T1000 (cell line): ENCODE data around the gene EMP3.
"Not testable (repeated sequence)": the region's sequence is repeated elsewhere in the genome, so short reads cannot be mapped to it uniquely, and the experiment has no call there.

ENCODE experiments used
- DNase-seq: peaks from one replicate; lab custom pipeline; 2025; ENCODE audit warnings: mixed read lengths; lab: John Stamatoyannopoulos, UW

EMP3 gene

DNA sequence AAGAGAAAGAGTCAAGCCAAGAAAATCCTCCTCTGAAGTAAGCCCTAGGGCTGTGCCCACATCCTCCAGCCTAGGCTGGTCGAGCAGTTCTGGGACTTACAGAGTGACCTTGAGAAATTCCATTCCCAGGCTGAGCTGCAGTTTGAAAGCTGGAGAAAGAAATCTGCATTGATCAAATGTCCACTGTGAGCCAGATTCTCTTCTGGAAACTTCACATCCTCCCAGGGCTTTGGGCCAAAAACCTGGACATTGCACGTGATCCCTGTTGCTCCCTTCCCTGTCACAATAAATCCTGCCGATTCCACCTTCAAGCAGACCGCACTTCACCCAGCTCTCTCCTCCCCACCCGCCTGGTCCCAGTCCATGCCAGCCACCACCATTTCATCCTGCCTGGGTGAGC, 22.7 kb downstream of the EMP3 start:
- no peak for DNase-seq

DNA sequence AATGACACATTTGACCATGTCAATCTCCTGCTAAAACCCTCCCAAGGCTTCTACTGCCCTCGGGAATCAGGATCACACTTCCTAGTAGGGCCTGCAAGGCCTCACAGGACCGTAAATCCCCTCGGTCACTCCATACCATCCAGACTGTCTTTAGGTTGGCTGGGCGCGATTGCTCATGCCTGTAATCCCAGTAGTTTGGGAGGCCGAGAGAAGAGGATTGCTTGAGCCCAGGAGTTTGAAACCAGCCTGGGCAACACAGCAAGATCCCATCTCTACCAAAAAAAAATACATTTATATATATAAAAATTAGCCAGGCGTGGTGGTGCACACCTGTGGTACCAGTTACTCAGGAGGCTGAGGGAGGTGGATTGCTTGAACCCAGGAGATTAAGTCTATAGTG, 23.4 kb downstream of the EMP3 start:
- DNase-seq: no peak

DNA sequence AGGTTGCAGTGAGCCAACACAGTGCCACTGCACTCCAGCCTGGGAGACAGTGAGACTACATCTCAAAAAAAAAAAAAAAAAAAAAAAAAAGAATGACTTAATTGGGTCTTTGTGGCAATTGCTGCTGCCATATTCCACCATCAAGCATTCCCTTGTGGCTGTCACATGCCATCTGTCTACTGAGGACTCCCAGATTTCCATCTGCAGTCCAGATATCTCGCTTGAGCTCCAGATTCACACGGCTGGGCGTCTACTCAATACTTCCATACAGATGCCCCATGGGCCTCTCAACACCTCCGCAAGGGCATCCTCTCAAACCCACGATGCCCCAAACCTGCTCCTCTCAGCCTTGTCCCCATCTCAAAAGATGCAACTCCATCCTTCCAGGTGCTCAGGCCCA, 25.5 kb downstream of the EMP3 start:
- DNase-seq: no peak

DNA sequence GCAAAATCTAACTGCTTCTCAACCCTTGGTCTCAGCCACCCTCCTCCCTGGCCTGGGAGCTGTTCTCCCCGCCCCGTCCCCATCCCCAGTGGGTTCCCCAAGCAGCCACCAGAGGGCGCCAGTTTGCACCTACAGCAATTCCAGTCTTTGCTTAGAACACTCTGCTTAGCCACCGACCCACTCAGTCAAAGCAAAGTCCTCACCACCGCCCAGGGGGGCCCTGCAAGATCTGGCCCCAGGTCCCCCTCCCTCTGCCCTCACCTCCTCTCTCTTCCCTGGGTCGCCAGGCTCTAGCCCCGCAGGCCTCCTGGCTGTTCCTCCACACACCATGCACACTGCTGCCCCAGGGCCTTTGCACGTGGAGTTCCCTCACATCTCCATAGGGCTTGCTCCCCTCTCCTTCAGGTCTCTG, 26.0 kb downstream of the EMP3 start:
- DNase-seq: no peak

DNA sequence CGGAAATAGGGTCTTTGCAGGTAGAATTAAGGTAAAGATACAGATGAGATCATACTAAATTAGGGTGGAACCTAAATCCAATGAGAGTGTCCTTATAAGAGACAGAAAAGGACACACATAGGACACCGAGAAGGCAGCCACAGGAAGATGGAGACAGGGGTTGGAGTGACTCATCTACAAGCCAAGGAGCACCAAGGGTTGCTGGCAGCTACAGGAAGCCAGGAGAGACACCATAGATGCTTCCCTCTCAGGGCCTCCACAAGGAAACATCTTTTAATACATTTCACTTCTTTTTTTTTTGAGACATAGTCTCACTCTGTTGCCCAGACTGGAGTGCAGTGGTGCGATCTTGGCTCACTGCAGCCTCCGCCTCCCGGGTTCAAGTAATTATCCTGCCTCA, 28.3 kb downstream of the EMP3 start:
- no peak for DNase-seq

DNA sequence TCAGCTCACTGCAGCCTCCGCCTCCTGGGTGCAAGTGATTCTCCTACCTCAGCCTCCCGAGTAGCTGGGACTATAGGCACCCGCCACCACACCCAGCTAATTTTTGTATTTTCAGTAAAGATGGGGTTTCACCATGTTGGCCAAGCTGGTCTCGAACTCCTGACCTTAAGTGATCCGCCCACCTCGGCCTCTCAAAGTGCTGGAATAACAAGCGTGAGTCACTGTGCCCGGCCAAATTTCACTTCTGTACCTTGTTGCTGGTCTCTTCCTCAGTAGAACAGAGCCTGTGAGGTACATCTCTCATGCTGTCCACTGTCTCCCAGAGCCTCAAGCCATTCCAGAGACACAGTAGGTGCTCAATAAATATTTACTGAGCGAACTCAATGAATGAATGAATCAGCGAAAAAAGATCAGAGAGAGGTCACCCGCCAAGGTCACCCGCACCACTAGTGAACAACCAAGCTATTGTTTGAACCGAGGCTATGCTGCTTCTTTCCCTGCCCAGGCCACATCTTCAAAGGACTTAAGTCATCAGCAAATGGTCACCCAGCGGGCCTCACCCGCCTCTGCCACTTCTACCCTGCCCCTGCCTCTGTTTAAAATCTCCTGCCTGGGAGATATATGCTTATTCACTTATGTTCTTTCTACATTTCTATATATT, 29.1 kb downstream of the EMP3 start:
- DNase-seq: no peak

DNA sequence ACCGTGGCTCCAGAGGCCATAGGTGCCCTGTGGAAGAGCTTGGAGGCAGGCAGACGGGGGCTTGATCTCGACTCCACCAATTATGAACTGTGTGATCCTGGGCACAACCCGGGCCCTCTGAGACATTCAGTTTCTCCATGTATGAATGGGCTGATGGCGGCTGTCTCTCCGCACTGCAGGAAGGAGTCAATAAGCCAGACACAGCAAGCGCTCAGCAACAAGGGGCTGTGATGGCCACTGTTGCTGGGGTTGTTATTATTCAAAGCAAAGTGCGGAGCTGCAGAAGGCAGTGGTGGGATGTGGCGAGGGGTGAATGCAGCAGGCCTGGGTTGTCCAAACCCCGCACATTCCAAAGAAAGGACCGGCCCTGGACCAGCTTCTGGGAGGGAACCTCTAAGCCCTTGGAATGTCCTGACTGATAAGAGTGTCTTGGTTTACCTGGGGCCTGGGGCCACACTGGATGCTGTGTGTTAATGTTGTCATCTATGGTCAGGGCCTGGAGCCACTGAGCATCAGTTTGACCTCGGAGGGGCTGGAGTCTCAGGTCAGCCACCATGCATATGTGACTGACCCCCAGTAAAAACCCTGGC, 30.1 kb downstream of the EMP3 start:
- no peak for DNase-seq

DNA sequence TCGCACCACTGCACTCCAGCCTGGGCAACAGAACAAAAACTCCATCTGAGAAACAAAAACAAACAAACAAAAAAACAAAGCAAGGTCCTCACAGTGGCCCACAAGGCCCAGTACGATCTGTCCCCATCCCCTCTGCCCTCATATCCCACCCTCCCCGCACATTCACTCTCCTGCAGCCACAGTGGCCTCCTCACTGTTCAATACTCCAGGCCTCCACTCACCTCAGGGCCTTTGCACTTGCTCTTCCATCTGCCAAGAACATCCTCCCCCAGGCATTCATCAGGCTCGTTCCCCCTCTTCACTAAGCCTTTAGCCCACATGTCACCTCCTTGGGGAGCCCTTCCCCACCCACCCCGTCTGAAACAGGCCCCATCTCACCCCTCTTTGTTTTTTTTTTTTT, 33.8 kb downstream of the EMP3 start:
- DNase-seq: no peak

DNA sequence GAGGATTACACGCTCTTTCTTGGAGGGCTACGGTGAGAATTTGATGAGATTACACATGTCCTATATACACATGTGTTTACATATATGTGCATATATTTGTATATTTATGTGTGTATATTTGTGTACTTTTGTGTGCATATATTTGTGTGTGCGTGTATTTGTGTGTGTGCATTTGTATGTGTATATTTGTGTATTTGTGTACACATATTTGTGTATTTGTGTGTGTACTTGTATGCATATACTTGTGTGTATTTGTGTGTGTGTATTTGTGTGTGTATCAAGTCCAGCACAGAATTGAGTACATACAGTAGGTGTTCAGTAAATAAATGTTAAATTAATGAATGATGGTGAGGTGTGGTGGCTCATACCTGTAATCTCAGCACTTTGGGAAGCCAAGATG, 36.6 kb downstream of the EMP3 start:
- no peak for DNase-seq

DNA sequence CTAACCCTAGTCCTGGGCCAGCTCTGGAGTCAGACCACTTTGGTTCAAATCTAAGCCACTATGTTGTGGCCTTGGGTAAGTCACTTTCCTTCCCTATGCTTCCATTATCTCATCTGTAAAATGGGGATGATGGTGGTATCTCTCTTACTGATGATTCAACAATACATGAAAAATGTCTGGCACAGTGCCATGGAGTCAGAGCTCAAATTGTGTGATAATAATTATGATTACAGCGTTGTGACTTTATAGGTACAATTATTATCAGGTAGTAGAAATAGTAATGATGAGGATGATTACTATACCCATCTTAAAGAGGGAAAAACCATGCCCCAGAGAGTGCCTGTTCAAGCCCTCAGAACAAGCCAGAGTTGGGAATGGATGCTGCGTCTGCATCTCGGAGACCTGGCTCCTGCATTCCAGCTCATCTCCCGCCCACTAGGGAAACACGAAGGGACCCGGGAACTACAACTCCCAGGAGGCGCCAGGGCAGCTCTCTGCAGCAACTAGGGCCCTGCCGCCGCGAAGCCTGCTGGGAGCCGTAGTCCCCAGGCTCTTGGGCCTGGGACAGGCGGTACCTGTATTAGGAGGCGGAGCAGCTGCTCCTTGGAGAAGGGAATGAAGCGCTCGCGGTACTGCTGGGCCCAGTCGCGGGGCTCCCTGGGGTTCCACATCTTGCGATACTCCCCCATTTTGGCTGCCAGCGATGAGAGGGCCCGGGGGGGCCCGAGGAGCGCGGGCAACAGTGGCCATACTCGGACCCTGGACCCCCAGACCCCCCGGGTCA, 37.6 kb downstream of the EMP3 start:
- DNase-seq: peak; percentile 88

DNA sequence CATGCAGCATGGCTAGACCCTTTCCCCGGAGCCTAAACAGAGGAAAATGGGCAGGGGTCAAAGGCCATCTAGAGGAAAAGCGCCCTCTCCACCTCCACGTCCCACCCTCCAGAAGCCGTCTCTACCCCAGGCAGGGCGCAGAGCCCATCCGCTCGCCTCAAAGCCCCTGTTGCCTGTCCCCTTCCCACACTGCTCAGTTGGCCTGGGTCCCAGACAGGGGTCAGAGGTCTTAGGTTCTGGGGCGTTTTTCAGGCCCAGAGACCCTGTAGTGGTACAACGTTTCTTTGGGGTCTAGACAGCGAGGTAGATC, 38.1 kb downstream of the EMP3 start:
- DNase-seq: no peak

DNA sequence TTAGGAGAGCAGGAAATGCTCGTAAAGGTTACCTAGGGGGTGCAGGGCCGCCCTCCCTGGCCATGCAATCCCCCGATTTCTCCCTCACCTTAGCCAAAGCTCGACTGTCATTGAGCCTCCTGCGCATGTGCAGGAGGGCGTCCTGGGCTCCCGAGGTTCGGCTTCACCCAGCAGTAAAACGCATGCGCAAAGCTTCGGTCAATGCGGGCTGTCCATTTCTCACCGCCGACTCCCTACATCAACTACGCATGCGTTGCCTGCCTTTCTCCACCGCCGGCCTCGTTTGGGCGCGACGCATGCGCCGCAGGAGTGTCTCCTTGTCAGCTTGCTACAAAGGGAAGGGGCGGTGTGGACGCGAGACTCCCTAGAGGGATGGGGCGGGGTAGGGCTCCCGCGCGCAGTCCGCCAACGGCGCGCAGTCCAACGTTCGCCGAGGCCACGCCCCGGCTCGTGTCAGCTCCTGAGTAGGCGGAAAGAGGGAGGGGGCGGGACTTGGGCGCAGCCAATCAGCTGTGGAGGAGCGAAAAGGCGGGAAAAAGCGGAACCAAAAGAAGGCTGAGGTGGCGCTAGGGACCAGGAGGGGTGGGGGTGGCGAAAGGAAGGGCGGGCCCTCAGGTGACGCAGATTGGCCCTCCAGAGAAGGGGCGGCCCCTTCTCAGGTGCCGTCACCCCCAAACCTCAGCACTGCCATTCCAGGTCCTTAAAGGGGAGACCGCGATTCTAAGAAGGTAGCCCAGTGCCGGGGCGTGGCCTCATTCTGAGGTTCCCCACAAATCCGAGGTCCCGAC, 38.7 kb downstream of the EMP3 start, which contains the start of the genes SYNGR4 and TMEM143:
SYNGR4 (plus strand) TSS at position 558 of the 788 bp plus-strand sequence. CDS start 1,476 bp downstream, outside the sequence.
TMEM143 (minus strand) TSS at position 131 of the 788 bp plus-strand sequence; CDS start at position 111, 20 bp downstream.
- peak; percentile 98 for DNase-seq

DNA sequence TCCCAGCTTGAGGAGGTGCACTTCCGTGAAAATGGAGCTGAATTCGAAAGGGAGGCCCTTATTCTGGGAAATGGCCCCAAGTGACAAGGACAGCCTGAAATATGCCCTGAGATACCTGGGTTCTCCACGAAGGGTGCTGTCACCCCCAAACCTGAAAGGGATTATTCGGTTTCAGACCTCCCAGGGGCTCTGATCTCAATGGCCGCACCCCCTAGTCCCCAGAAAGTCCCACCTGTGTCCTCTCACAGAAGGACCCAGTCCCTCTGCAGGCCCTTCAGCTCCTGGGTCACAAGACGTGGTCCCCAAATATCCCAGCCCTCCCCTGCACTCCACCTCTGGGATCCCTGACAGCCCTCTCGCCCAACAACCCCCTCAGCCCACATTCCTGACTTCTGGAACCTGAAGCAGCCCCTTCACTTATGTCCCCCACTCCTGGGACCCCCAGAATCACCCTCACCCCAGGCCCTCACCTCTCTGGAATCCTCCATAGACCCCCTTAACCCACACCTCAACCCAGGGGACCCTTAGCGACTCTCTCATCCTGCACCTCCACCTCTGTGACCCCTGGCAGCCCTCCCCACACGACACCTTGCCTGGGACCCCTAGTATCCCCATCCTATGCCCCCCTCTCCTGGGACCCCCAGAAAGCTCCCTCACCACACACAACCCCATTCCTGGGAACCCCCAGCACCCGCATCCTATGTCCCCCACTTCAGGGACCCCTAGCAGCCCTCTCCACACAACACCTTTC, 39.4 kb downstream of the EMP3 start:
- no peak for DNase-seq

DNA sequence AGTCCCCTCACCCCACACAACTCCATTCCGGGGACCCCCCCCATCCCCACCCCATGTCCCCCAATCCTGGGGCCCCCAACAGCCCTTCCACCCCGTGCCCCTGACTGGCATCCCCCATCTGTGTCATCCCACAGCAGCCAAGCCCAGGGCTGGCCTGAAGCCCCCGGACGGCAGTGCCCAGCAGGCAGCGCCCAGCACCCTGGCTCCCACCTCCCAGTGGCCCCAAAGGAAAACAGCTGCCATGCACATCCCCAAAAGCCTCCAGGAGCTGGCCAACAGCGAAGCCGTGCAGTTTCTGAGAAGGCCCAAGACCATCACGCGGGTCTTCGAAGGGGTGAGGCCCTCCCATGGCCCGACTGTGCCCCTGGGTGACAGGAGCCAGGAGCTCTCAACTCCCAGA, 40.2 kb downstream of the EMP3 start:
- DNase-seq: no peak

DNA sequence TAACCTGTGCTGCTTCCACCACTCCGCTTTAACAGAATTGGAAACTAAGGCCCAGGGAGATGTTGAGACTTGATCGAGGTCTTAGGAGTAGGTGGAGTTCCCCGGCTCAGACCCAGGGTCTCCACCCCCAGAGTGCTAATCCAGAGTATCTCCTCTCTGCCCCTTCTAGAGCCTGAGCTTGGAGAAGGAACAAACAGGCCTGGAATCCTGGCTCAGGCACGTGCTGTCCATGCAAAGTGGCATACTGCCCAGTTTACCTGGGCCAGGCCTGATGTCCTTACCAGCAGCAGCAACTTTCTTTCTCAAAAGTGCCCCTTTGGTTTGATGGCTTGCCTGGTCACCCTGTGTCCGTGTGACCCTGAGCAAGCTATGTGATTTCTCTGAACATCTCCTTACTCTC, 42.5 kb downstream of the EMP3 start:
- DNase-seq: no peak

DNA sequence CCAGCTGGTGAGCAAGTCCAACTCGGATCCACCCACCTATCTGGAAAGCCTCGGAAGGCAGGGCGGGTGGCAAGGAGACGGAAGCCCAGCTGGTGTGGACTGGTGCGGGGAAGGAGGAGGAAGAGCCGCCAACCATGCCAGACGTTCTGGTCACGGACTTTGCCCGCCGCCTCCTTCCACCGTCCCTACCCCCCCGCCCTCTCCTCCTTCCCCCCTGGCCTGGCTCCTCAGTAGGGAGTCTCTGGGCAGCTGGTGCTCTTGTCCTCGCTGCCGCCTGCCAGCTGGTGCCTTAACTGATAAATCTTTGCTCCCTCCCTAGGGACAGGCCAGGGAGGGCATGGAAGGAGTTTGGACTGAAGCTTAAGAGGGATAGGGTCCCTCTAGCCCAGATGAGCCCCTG, 43.6 kb downstream of the EMP3 start:
- DNase-seq: no peak

DNA sequence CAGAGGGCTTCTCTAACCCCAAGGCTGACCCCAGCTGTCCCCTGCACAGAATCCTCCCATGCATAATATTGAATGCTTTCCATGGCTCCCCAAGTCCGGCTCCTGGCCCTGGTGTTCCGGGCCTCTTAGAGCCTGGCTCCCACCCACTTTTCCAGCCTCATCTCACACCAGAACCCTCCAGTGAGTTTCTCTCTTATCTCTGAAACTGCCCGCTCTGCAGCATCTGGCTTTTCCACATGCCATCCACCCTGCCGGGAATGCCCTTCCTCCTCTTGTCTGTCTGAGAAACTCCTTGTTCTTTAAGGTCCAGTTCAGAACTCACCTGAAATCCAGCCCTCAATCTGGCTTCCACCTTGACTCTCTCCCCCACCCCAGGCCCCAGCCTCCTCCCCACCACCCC, 45.6 kb downstream of the EMP3 start:
- DNase-seq: no peak

DNA sequence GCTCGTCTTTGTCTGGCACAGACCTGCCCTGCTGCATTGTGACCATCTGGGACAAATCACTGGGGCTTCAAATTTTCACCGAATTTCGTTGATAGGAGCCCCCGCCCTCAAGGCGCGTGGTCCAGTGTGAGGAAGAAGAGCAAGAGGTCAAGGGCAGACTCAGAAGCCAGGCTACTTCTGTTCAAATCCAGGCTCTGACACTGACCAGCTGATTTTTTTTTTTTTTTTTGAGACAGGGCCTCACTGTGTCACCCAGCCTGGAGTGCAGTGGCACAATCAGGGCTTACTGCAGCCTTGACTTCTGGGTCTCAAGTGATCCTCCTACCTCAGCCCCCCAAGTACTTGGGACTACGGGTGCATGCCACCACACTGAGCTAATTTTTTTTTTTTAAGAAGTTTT, 46.0 kb downstream of the EMP3 start:
- DNase-seq: no peak

DNA sequence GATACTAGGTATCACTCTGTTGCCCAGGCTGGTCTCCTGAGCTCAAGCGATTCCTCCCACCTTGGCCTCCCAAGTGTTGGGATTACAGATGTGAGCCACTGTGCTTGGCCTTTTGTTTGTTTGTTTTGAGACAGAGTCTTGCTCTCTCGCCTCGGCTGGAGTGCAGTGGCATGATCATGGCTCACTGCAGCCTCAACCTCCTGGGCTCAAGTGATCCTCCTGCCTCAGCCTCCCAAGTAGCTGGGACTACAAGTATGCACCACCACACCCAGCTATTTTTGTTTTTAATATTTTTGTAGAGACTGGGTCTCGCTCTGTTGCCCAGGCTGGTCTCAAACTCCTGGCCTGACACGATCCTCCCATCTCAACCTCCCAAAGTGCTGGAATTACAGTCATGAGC, 46.4 kb downstream of the EMP3 start:
- DNase-seq: not testable (repeated sequence)

DNA sequence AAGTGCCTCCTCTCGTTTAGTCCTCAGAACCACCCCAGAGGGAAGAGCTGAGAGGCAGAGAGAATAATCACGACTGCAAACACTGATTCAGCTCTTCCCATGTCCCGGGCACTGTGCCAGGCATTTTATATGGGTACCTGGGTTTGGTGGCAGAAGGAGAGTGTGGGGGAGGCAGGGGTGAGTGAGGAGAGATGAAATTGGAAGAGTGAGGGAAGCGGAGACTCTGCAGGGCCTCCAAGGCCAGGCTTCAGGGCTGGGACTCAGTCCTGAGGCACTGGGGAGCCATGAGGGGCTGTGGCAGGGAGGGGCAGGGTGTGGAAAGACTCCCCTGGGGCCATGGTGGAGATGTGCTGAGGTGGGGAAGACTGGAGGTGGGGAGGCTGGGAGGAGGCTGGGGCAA, 47.6 kb downstream of the EMP3 start:
- DNase-seq: no peak

DNA sequence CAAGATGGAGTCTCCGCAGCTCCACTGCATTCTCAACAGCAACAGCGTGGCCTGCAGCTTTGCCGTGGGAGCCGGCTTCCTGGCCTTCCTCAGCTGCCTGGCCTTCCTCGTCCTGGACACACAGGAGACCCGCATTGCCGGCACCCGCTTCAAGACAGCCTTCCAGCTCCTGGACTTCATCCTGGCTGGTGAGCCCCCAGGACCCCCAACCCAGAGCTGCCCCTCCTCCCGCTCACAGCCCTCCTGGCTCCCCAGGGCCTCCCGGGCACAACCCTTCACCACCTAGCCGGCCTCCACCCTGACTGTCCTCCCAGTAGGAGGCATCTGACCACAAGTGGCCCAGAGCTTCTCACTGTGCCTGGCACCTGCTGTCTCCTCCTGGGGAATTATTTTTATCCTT, 48.2 kb downstream of the EMP3 start:
- DNase-seq: no peak

DNA sequence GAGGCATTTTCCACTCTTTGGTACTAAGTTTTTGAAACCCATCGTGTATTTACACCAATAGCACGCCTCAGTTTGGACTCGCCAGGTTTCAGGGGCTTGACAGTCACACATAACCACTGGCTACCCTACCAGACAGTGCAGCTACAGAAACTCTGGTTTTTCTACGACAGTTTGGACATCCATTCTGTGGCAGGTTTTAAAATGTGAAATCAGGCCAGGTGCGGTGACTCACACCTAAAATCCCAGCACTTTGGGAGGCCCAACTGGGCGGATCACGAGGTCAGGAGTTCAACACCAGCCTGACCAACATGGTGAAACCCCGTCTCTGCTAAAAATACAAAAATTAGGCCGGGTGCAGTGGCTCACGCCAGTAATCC, 52.8 kb downstream of the EMP3 start:
- no peak for DNase-seq
